GM12878 (cell line): ENCODE results near the gene DCDC1.

ENCODE experiments used
- FOXK2 ChIP-seq: fragments of 450-650 bp; IDR thresholded peaks from 2 replicates; pipeline ENCODE4 v1.6.1; 2017; ENCODE audit warnings: mild to moderate bottlenecking, moderate library complexity
- POLR2A ChIP-seq: IDR thresholded peaks from 2 replicates; pipeline ENCODE4 v1.6.1; 2011; ENCODE audit warnings: low read depth, mild to moderate bottlenecking, low read length
- POLR2AphosphoS5 ChIP-seq: IDR thresholded peaks from 2 replicates; pipeline ENCODE4 v1.6.1; 2011; ENCODE audit warnings: mild to moderate bottlenecking, low read length, inconsistent platforms
- SRF ChIP-seq, 2 experiments: IDR thresholded peaks; 2 replicates each; pipeline ENCODE4 v1.6.1; 2011; ENCODE audit warnings: low read depth in 2 of 2, low read length in 2 of 2, mild to moderate bottlenecking in 1 of 2, moderate library complexity in 1 of 2
- YBX1 ChIP-seq: fragments of 450-650 bp; IDR thresholded peaks from 2 replicates; pipeline ENCODE4 v1.6.1; 2016; ENCODE audit warnings: antibody characterized with exemption
- ZNF274 ChIP-seq: IDR thresholded peaks from one replicate; pipeline ENCODE4 v1.8.0; 2011; ENCODE audit not compliant: insufficient read length, insufficient read depth
- TF ChIP-seq, protein P1 (sequence below): IDR thresholded peaks from 2 replicates; pipeline ENCODE4 v1.6.1; 2011; ENCODE audit warnings: low read depth, mild to moderate bottlenecking, low read length, moderate library complexity, borderline replicate concordance; ENCODE audit errors: extremely low read depth

DNA sequence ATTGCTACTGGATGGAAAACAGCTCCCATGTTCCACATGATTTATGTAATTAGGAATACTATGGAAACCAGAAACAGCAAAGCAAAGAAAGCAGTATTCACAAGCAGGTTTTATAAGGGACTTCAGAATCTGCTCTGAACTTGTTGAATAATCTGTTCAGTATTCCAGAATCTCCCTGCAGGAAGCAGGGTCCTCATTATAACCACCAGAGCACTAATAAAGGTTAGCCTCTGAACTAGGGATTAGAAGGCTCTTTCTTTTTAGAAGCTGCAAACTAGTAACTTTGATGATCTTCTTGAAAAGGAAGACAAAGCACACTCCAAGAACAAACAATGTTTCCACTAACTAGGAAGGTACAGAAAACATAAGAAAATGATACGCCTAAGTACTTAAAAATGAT, 125.8 kb downstream of the DCDC1 start:
- no peak for TF ChIP-seq POLR2AphosphoS5
- no peak for TF ChIP-seq POLR2A
- TF ChIP-seq ZNF274: no peak
- TF ChIP-seq FOXK2: no peak
- no peak for TF ChIP-seq YBX1
- no peak for TF ChIP-seq SRF (IDR thresholded peaks at IDR 0.05; ENCODE audit: low read depth in 2 of 2, low read length in 2 of 2)
- TF ChIP-seq, protein P1, sequence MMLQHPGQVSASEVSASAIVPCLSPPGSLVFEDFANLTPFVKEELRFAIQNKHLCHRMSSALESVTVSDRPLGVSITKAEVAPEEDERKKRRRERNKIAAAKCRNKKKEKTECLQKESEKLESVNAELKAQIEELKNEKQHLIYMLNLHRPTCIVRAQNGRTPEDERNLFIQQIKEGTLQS: no peak
